ENCODE measurements around the gene NALCN. TPM values are rescaled to one million over a fixed set of nuclear protein-coding genes. Genes with fewer than 3 reads are reported as not detected.
A peak's percentile ranks its signal among the peaks of the same experiment; 100 is the strongest.

NALCN gene
- polyA plus RNA-seq (2013, experiment 1 of 4): 0.24 TPM
- polyA plus RNA-seq (2013, experiment 2 of 4): 0.18 TPM
- polyA plus RNA-seq (2013, experiment 3 of 4): 0.16 TPM
- 0.24 TPM for polyA plus RNA-seq (2013, experiment 4 of 4)

DNA sequence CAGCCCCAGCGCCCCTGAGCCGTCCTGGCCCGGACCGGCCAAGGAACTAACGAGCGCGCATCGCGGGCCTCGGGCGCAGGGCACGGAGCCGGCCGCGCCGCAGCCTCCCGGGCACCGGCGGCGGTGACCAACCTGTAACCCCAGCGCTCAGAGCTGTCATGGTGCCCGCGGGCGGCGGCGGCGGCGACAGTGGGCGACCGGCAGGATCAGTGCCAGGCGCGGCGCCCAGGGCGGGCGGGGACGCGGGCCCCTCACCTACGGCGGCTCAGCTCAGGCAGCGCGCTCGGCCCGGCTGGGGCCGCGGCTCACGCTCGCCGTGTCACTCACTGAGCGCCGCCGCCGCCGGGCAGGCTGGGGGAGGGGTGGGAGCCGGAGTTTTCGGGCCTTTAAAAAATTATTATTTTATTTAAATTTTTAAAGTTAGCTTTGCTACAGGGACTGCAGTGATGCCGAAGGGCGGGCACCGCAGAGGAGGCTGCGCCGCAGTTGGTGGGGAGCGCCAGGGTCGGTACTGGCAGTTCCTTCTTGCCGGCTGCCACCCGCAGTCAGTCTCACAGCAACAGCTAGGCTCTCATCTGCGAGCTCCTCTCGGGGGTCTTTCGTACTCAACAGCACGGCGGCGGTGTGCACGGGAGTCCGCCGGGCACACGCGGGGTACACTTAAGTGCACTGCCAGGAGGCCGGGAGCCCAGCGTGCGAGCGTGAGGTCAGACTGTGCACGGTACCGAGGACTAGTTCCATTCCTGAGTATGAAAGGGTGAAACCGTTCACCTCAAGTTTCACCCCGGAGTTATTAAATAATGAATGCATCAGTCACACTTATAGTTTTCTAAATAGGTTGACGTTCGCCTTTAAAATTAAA, at the start of gene NALCN:
TSS of gene NALCN (minus strand) at position 328 of the 862 bp plus-strand sequence. CDS start 17,382 bp downstream, outside the sequence.
- 3 to 4% methylated on average over 82 to 85 of the region's 85 CpGs for WGBS, 2 experiments
- H3K4me1 ChIP-seq (ENCODE audit: control insufficient read depth, insufficient read depth, low read length): no peaks in the 10 kb centered on the region
- H3K27me3 ChIP-seq (ENCODE audit: control insufficient read depth, insufficient read depth, low read length, poor library complexity, severe bottlenecking): peaks cover 44% of the 10 kb centered on the region
- H3K27ac ChIP-seq (ENCODE audit: insufficient read depth, low read depth, low read length, poor library complexity, severe bottlenecking): no peak within 1 kb of the TSS
- no peaks in the 10 kb centered on the region for H3K9me3 ChIP-seq (ENCODE audit: control insufficient read depth, low read length)
- H3K4me3 ChIP-seq (ENCODE audit: insufficient read depth, low read depth, low read length): peak within 1 kb of the TSS; percentile 58
- H3K36me3 ChIP-seq (ENCODE audit: control insufficient read depth, insufficient read depth, low read length): no peaks in the 10 kb centered on the region

DNA sequence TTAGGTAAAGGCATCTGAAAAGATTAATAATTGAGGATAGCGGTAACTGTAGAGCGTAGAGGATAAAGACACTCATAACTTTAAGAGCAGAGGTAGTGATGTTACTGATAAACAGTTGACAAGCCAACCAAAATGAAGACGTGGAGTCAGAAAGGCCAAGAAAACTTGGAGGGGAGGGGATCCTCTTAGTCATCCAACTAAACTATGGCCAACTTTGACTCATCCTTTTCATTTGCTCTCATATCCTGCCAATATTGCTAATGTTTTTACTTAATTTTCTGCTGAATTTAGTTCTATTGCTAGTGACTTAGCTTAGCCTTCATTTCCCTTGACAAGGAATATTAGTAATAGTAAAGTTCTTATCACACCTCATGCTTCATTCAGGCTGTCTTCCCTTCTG, 49.6 kb upstream of the NALCN start:
- no peaks in the 10 kb centered on the region for H3K4me1 ChIP-seq (ENCODE audit: control insufficient read depth, insufficient read depth, low read length)
- no peaks in the 10 kb centered on the region for H3K27me3 ChIP-seq (ENCODE audit: control insufficient read depth, insufficient read depth, low read length, poor library complexity, severe bottlenecking)
- no peaks in the 10 kb centered on the region for H3K9me3 ChIP-seq (ENCODE audit: control insufficient read depth, low read length)
- H3K27ac ChIP-seq (ENCODE audit: insufficient read depth, low read depth, low read length, poor library complexity, severe bottlenecking): no peak overlapping the region
- H3K36me3 ChIP-seq (ENCODE audit: control insufficient read depth, insufficient read depth, low read length): no peaks in the 10 kb centered on the region
- 90 to 100% methylated on average over 3 of the region's 3 CpGs for WGBS, 2 experiments
- no peak overlapping the region for H3K4me3 ChIP-seq (ENCODE audit: insufficient read depth, low read depth, low read length)

DNA sequence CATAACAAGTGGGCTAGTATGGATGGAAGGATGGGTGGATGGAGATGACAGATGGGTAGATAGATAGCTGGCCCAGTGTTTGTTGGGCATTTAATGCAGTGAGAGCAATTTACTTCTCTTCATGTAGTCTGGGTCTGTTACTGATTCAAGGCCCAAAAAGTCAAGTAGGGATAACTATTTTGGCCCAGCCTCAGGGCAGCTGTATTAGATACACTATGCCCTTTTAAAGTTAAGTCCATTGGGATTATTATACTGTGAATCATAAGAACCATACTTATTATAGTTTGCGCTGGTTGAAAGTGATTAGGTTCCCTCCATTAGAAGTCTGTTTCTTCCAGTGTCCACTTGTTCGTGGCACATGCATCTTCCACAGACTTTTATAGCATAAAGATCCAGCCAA, 40.9 kb upstream of the NALCN start:
- Histone ChIP-seq H3K36me3 (ENCODE audit: control insufficient read depth, insufficient read depth, low read length) (no peaks in the 10 kb centered on the region), H3K4me3 (ENCODE audit: insufficient read depth, low read depth, low read length) (no peak overlapping the region), H3K4me1 (ENCODE audit: control insufficient read depth, insufficient read depth, low read length) (no peaks in the 10 kb centered on the region), H3K27ac (ENCODE audit: insufficient read depth, low read depth, low read length, poor library complexity, severe bottlenecking) (no peak overlapping the region), H3K27me3 (ENCODE audit: control insufficient read depth, insufficient read depth, low read length, poor library complexity, severe bottlenecking) (no peaks in the 10 kb centered on the region), H3K9me3 (ENCODE audit: control insufficient read depth, low read length) (no peaks in the 10 kb centered on the region)
- WGBS, 2 experiments: 92 to 100% methylated on average over 2 of the region's 2 CpGs

DNA sequence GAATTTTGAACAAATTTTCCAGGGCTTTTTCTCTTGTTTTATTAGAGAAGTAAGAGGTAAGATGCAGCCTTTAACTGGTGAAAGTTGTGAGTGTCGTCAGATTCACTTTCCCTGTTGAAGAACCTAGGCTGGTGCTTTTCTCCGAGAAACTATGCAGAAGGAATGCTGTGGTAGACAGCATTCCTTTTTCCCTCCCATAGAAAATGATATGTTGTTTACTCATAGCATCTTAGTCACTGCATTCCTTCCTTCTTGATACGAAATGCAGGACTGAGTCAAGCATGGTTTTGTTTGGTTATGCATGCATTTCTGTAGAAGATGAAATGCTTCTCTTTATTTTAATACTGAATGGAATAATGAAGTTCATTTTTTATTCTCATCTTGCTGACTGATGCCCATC, 39.6 kb upstream of the NALCN start:
- no peaks in the 10 kb centered on the region for H3K9me3 ChIP-seq (ENCODE audit: control insufficient read depth, low read length)
- no peak overlapping the region for H3K27ac ChIP-seq (ENCODE audit: insufficient read depth, low read depth, low read length, poor library complexity, severe bottlenecking)
- WGBS, 2 experiments: 51 to 74% methylated on average over 2 of the region's 3 CpGs
- H3K27me3 ChIP-seq (ENCODE audit: control insufficient read depth, insufficient read depth, low read length, poor library complexity, severe bottlenecking): no peaks in the 10 kb centered on the region
- H3K36me3 ChIP-seq (ENCODE audit: control insufficient read depth, insufficient read depth, low read length): no peaks in the 10 kb centered on the region
- no peak overlapping the region for H3K4me3 ChIP-seq (ENCODE audit: insufficient read depth, low read depth, low read length)
- H3K4me1 ChIP-seq (ENCODE audit: control insufficient read depth, insufficient read depth, low read length): no peaks in the 10 kb centered on the region

DNA sequence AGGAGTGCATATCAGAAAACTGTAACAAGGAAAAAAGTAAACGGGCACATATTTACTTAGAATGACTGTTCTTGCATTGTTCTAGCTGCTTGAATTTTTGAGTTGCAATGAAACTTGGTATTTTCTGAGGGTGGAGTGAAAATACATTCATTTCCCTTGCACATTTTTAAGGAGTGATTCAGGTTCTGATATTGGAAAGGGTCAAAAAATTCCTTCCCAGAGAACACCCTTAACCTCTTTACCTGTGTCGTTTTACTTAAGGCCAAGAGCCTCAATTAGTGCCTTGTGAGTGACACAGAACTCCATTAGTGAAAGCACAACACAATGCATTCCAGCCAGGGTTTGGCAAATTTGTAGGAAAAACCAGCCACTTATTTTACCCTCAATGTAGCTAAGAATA, 38.5 kb upstream of the NALCN start:
- no peak overlapping the region for H3K4me3 ChIP-seq (ENCODE audit: insufficient read depth, low read depth, low read length)
- no peaks in the 10 kb centered on the region for H3K9me3 ChIP-seq (ENCODE audit: control insufficient read depth, low read length)
- WGBS, 2 experiments: 86 to 90% methylated on average over 2 of the region's 2 CpGs
- H3K36me3 ChIP-seq (ENCODE audit: control insufficient read depth, insufficient read depth, low read length): no peaks in the 10 kb centered on the region
- H3K27me3 ChIP-seq (ENCODE audit: control insufficient read depth, insufficient read depth, low read length, poor library complexity, severe bottlenecking): no peaks in the 10 kb centered on the region
- H3K27ac ChIP-seq (ENCODE audit: insufficient read depth, low read depth, low read length, poor library complexity, severe bottlenecking): no peak overlapping the region
- no peaks in the 10 kb centered on the region for H3K4me1 ChIP-seq (ENCODE audit: control insufficient read depth, insufficient read depth, low read length)

DNA sequence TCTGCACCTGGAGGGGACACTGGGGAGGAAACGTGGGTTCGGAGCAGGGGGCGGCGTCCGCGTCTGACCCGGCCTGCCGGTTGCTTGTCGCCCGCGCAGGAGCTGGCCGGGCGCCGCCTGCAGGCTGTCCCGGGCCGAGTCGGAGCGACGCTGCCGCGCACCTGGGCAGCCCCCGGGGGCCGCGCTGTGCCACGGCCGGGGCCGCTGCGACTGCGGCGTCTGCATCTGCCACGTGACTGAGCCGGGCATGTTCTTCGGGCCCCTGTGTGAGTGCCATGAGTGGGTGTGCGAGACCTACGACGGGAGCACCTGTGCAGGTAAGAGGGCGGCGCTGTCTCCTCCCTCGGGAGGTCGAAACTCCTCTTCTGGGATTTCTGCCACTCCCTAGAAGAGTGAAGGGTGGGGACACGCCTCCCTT, 37.5 kb upstream of the NALCN start:
- H3K4me1 ChIP-seq (ENCODE audit: control insufficient read depth, insufficient read depth, low read length): no peaks in the 10 kb centered on the region

DNA sequence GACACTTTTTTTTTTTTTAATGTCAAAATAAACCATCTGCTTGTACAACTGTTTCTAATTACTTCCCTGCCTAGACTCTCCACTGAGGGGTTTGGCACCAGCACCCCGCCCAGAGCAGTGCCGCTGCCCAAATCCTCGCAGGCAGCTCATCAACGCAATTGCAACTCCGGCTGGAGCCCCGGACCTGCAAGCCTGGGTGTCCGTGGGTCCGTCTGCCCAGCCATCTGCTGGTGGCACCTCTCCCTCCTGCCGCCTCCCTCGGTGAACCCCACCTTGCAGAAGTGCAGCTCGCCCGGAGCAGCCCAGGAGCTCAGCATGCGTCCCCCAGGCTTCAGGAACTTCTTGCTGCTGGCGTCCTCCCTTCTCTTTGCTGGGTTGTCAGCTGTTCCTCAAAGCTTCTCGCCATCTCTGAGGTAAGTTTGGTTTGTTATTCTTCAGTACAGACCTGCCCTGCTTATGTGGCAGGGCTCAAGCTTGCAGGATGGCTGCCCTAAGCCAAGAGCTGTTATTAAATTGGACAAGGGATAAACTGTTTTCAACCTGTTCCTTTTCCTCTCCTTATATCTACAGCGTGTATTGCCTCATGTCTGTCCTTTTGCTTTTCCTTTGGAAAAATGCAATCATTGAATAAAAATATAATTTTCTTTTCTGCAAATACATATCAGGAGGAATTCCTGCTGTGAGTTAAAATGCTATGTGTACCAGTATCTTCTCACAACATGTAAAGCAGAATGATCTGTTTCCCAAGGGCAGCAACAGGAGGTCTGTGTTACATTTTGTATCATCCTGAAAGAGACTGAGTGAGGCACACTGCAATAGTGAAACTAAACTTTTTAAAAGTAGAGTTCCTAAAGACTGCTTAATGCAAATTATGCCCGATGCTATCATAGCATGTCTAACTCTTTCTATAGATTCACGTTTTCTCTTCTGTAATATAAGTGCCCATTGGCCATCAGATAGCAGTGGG, 36.5 kb upstream of the NALCN start, which contains the start of gene ITGBL1:
TSS of gene ITGBL1 (plus strand) at position 157 of the 967 bp plus-strand sequence. CDS start at position 316, 159 bp downstream.
- H3K4me1 ChIP-seq (ENCODE audit: control insufficient read depth, insufficient read depth, low read length): no peaks in the 10 kb centered on the region
- H3K9me3 ChIP-seq (ENCODE audit: control insufficient read depth, low read length): no peaks in the 10 kb centered on the region
- no peaks in the 10 kb centered on the region for H3K36me3 ChIP-seq (ENCODE audit: control insufficient read depth, insufficient read depth, low read length)
- WGBS, 2 experiments: 86 to 89% methylated on average over 17 to 18 of the region's 18 CpGs
- H3K4me3 ChIP-seq (ENCODE audit: insufficient read depth, low read depth, low read length): no peak within 1 kb of the TSS
- no peak within 1 kb of the TSS for H3K27ac ChIP-seq (ENCODE audit: insufficient read depth, low read depth, low read length, poor library complexity, severe bottlenecking)
- no peaks in the 10 kb centered on the region for H3K27me3 ChIP-seq (ENCODE audit: control insufficient read depth, insufficient read depth, low read length, poor library complexity, severe bottlenecking)

More for the DNA sequence above, 37.5 kb upstream of the NALCN start:
- H3K36me3 ChIP-seq (ENCODE audit: control insufficient read depth, insufficient read depth, low read length): no peaks in the 10 kb centered on the region
- H3K9me3 ChIP-seq (ENCODE audit: control insufficient read depth, low read length): no peaks in the 10 kb centered on the region
- H3K27me3 ChIP-seq (ENCODE audit: control insufficient read depth, insufficient read depth, low read length, poor library complexity, severe bottlenecking): no peaks in the 10 kb centered on the region
- H3K27ac ChIP-seq (ENCODE audit: insufficient read depth, low read depth, low read length, poor library complexity, severe bottlenecking): no peak overlapping the region
- 94 to 96% methylated on average over 41 of the region's 41 CpGs for WGBS, 2 experiments
- no peak overlapping the region for H3K4me3 ChIP-seq (ENCODE audit: insufficient read depth, low read depth, low read length)

DNA sequence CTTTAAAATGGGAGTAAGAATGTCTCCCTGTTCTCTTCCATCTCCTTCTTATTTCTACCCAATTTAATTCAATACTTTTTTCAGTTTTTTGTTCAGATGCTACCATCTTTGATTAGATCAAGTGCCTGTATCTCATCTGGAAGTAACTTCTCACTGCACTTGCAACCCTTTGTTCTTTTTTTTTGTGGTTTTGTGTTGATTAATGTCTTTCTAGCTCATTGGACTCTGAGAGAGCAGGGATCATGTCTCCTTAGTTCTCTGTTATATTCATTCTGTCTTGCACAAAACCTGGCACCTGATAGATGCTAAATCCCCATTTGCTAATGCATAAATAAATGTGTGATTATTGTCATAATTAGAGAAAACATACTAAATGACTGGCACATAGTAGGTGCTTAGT, 35.3 kb upstream of the NALCN start:
- H3K27ac ChIP-seq (ENCODE audit: insufficient read depth, low read depth, low read length, poor library complexity, severe bottlenecking): no peak overlapping the region
- no peak overlapping the region for H3K4me3 ChIP-seq (ENCODE audit: insufficient read depth, low read depth, low read length)

DNA sequence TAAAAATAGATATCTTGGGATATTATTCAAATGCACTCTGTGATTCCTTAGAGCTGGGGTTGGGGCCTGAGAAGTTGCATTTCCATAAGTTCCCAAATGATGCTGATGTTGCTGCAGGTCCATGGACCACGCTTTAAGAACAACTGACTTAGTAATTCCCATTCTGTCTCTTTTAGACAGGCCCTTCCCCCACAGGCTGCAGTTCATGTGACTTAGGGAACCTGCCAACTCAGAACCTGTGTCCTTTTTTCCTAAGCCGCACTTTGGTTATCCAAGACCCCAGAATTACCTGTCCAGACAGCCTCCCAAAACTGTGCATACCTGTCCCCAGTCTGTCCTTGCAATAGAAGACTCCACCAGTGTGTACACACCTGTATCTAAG, 34.4 kb upstream of the NALCN start:
- Histone ChIP-seq H3K4me3 (ENCODE audit: insufficient read depth, low read depth, low read length) (no peak overlapping the region), H3K27ac (ENCODE audit: insufficient read depth, low read depth, low read length, poor library complexity, severe bottlenecking) (no peak overlapping the region), H3K9me3 (ENCODE audit: control insufficient read depth, low read length) (no peaks in the 10 kb centered on the region), H3K27me3 (ENCODE audit: control insufficient read depth, insufficient read depth, low read length, poor library complexity, severe bottlenecking) (no peaks in the 10 kb centered on the region), H3K4me1 (ENCODE audit: control insufficient read depth, insufficient read depth, low read length) (no peaks in the 10 kb centered on the region), H3K36me3 (ENCODE audit: control insufficient read depth, insufficient read depth, low read length) (no peaks in the 10 kb centered on the region)
- 91 to 95% methylated on average over 2 of the region's 2 CpGs for WGBS, 2 experiments

More for the DNA sequence above, 35.3 kb upstream of the NALCN start:
- Histone ChIP-seq H3K9me3 (ENCODE audit: control insufficient read depth, low read length) (no peaks in the 10 kb centered on the region), H3K36me3 (ENCODE audit: control insufficient read depth, insufficient read depth, low read length) (no peaks in the 10 kb centered on the region), H3K27me3 (ENCODE audit: control insufficient read depth, insufficient read depth, low read length, poor library complexity, severe bottlenecking) (no peaks in the 10 kb centered on the region), H3K4me1 (ENCODE audit: control insufficient read depth, insufficient read depth, low read length) (no peaks in the 10 kb centered on the region)
